Thoracic aorta (tissue), 2 donors: ENCODE data around the gene SPDYE2. TPM values are rescaled to one million over a fixed set of nuclear protein-coding genes. Genes with fewer than 3 reads are reported as not detected.
"Not testable (repeated sequence)": the region's sequence is repeated elsewhere in the genome, so short reads cannot be mapped to it uniquely, and the experiment has no call there.

Source experiments
- ATAC-seq: fragments of 150-250 bp; one replicate; pipeline ENCODE4 v1.8.0; 2017; ENCODE audit warnings: low read depth; ENCODE audit not compliant: insufficient number of reproducible peaks, low FRiP score
- DNase-seq: peaks from one replicate; pipeline ENCODE4 v3.0.0-alpha.2; 2020; ENCODE audit warnings: low spot score
- H3K27ac ChIP-seq, 2 donors: fragments of 200-600 bp; sonication (generic); 1 replicate in 1 of 2; 2 replicates in 1 of 2; pipeline ENCODE4 v1.5.1; 2016; ENCODE audit warnings: mild to moderate bottlenecking in 2 of 2, moderate library complexity in 2 of 2
- H3K27me3 ChIP-seq: fragments of 200-600 bp; sonication (generic); replicated peaks from 2 replicates; pipeline ENCODE4 v1.6.0; 2016; ENCODE audit warnings: mild to moderate bottlenecking; ENCODE audit not compliant: insufficient read depth
- H3K36me3 ChIP-seq: fragments of 200-600 bp; sonication (generic); one replicate; pipeline ENCODE4 v1.5.1; 2016
- H3K4me1 ChIP-seq, 2 donors: fragments of 200-600 bp; sonication (generic); 1 replicate in 1 of 2; 2 replicates in 1 of 2; pipeline versions ENCODE4 v1.5.1 to v1.6.0; 2016; ENCODE audit warnings: low read depth in 2 of 2, mild to moderate bottlenecking in 1 of 2; ENCODE audit not compliant: control insufficient read depth in 1 of 2
- H3K4me3 ChIP-seq: fragments of 200-600 bp; sonication (generic); 2 replicates; pipeline ENCODE4 v1.5.1; 2016; ENCODE audit warnings: mild to moderate bottlenecking
- H3K9me3 ChIP-seq: fragments of 200-600 bp; sonication (generic); 2 replicates; pipeline ENCODE4 v1.5.1; 2016
- total RNA-seq, 2 donors: library from RNA; depleted of rRNA; stranded (reverse); fragments of >200 nt; gene quantifications; one replicate each; pipeline versions ENCODE4 v1.1.0 to v1.2.3, GENCODE V29; 2016

The SPDYE2 gene
- total RNA-seq, 2 donors from 2014 or later, result not detected

- H3K4me1 ChIP-seq, H3K36me3 ChIP-seq, H3K9me3 ChIP-seq, H3K27me3 ChIP-seq, H3K4me3 ChIP-seq, DNase-seq, H3K27ac ChIP-seq: not testable (repeated sequence)
- peak; percentile 56 for ATAC-seq
Observed at GRCh38 chr7:102517550-102518147, 33.4 kb upstream of the SPDYE2 start, which contains the start of gene RASA4B. TSS of gene RASA4B (minus strand) at chr7:102517777. CDS start at chr7:102517710, 67 bp downstream.

DNA sequence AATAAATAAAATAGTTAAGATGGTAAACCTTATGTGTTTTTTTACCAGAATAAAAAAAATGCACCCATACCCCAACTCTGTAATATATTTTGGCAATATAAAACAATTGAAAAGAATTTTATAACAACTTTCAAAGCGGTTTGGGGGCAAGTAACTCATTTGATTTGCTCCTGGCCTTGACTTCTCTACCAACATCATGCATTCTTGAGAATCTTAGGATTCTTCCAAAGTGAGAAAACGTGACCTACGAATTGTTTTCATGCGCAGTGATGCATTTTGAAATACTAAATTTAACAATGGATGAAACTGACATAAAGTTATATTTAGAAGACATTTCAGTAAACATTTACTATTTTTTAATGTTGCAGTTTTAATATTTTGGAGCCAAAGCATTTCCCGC lies 30.2 kb upstream of the SPDYE2 start:
- not testable (repeated sequence) for ATAC-seq, H3K27ac ChIP-seq, H3K9me3 ChIP-seq, H3K4me1 ChIP-seq, DNase-seq, H3K27me3 ChIP-seq, H3K4me3 ChIP-seq, H3K36me3 ChIP-seq

DNA sequence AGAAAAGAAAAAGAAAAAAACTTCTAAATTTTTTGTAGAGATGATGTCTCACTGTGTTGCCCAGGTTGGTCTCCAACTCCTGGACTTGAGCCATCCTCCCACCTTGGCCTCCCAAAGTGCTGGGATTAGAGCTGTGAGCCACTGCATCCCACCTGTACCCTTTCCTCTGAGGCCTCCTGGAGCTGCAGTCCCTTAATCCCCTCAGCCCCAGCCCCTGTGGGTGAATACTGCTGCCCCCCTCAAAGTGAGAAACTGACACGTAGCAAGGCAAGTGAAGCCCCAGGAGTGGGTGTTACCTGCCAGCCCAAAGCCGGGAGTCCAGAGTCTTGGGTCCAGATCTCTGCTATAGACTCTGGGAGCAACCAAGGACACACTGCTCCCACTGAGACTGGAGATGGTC lies 26.2 kb upstream of the SPDYE2 start:
- ATAC-seq, DNase-seq, H3K4me3 ChIP-seq: not testable (repeated sequence)

GRCh38 chr7:102527182-102527581 lies 23.8 kb upstream of the SPDYE2 start:
- not testable (repeated sequence) for H3K4me1 ChIP-seq, ATAC-seq, H3K36me3 ChIP-seq, H3K27me3 ChIP-seq, H3K27ac ChIP-seq, H3K9me3 ChIP-seq, DNase-seq, H3K4me3 ChIP-seq

More for the DNA sequence above, 26.2 kb upstream of the SPDYE2 start:
- not testable (repeated sequence) for H3K36me3 ChIP-seq, H3K27me3 ChIP-seq, H3K27ac ChIP-seq, H3K4me1 ChIP-seq, H3K9me3 ChIP-seq

DNA sequence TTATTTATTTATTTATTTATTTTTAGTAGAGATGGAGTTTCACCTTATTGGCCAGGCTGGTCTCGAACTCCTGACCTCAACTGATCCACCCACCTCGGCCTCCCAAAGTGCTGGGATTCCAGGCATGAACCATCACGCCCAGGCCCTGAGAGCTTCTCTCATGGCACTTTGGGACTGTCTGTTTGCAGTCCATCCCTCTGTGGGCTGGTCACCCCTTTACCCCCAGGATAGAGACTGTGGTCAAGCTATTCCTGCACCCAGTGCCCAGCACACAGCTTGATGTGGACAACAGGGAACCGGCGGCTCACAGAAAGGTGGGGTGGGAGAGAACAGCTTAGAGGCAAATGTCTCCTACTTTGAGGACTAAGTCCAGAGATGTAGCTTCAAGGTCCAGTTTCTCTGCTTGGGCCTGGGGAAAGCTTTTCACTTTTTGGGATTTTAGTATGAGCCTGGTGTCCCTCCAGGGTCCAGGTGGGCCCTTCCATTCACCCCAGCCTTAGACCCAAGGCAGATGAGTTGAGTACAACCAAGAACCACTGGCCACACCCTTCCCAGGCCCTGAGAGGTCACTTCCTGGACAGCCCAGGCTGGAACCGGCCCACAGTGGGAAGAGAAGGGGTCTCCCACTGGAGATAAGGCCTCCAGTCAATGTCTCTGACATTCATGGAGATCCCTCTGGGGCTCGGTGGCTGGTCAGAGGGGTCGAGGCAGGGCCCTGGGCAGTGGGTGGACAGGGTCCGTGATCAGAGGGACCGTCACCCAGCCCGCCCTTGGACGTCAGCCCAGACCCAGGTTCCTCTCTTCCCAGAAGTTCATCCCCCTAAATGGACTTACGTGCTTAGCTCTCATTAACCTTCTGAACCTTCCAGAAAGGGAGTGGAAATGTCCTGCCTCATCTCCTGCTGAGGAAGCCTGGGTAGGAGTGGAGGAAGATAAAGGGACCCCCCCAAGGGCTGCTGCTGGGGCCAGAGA lies 22.9 kb upstream of the SPDYE2 start:
- DNase-seq, H3K4me1 ChIP-seq, ATAC-seq, H3K27me3 ChIP-seq, H3K4me3 ChIP-seq, H3K27ac ChIP-seq, H3K36me3 ChIP-seq, H3K9me3 ChIP-seq: not testable (repeated sequence)

DNA sequence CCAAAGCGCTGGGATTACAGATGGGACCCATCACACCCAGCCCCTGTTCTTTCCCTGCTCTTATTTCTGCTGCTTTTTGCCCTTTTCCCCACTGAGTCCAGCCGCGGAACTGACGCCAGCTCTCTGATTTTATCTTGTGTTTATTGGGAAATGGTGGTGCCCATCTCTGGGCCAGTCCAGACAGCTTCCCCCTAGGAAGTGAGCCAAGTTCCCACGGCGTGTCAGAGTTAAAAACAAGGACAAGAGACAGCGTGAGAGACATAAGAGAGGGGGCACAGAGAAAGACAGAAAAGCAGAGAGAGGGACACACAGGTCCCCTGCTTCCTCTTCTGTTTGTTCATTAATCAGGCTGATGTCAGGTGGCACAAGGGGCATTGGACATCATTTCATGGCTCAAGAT lies 19.4 kb upstream of the SPDYE2 start:
- H3K27ac ChIP-seq, H3K9me3 ChIP-seq, H3K36me3 ChIP-seq, H3K4me3 ChIP-seq, DNase-seq, H3K4me1 ChIP-seq, H3K27me3 ChIP-seq, ATAC-seq: not testable (repeated sequence)

DNA sequence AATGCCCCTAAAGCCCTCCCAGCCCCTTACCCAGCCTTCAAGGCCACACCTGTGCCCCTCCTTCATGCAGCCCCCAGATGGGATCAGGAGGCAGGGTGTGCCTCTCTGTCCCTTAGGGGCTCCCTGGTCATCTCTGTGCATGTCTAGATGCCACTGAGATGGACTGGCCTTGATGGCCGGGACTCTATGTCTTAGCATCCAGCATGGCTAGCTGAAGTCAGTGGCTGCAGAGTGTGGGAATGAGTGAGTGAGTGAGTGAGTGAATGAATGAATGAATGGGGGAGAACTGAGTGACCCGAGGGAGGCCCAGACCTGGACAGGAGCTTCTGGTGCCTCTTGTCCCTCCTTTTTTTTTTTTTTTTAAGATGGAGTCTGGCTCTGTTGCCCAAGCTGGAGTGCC lies 18.9 kb upstream of the SPDYE2 start:
- ATAC-seq, H3K4me1 ChIP-seq, H3K9me3 ChIP-seq, H3K27me3 ChIP-seq, H3K27ac ChIP-seq, H3K4me3 ChIP-seq, DNase-seq, H3K36me3 ChIP-seq: not testable (repeated sequence)

DNA sequence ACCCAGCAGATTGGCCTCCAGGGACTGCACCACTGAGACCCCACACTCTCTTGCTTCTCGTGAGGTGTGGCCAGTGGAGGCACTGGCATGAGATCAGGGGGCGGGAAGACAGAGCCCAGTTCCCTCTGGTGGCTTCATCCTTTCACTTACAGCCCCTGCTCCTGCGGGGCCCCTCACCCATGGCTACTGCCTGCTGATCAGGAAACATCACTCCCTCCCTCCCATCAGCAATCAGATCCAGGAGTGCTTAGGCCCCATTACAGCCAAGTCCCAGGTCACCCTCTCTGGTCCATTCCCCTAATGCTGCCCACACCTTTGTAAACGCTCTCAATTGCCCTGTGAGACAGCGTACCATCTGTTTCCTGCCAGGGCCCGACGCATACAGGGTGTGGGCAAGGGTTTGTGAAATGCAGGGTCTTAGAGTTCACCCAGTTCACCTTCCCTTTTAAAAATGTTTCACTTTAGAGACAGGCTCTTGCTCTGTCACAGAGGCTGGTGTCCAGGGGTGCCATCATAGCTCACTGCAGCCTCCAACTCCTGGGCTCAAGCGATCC lies 15.9 kb upstream of the SPDYE2 start:
- DNase-seq, H3K27ac ChIP-seq, H3K9me3 ChIP-seq, H3K27me3 ChIP-seq, H3K36me3 ChIP-seq, H3K4me3 ChIP-seq, ATAC-seq, H3K4me1 ChIP-seq: not testable (repeated sequence)

GRCh38 chr7:102540604-102541003 lies 10.4 kb upstream of the SPDYE2 start:
- DNase-seq, H3K36me3 ChIP-seq, H3K27me3 ChIP-seq, H3K4me3 ChIP-seq, ATAC-seq, H3K4me1 ChIP-seq, H3K9me3 ChIP-seq, H3K27ac ChIP-seq: not testable (repeated sequence)

GRCh38 chr7:102542083-102542482 lies 8.9 kb upstream of the SPDYE2 start:
- not testable (repeated sequence) for H3K27ac ChIP-seq, H3K4me3 ChIP-seq, DNase-seq, H3K4me1 ChIP-seq, ATAC-seq, H3K36me3 ChIP-seq, H3K9me3 ChIP-seq, H3K27me3 ChIP-seq

GRCh38 chr7:102542771-102543170 lies 8.3 kb upstream of the SPDYE2 start:
- H3K9me3 ChIP-seq, H3K4me1 ChIP-seq, H3K36me3 ChIP-seq, ATAC-seq, H3K4me3 ChIP-seq, H3K27ac ChIP-seq, H3K27me3 ChIP-seq, DNase-seq: not testable (repeated sequence)

DNA sequence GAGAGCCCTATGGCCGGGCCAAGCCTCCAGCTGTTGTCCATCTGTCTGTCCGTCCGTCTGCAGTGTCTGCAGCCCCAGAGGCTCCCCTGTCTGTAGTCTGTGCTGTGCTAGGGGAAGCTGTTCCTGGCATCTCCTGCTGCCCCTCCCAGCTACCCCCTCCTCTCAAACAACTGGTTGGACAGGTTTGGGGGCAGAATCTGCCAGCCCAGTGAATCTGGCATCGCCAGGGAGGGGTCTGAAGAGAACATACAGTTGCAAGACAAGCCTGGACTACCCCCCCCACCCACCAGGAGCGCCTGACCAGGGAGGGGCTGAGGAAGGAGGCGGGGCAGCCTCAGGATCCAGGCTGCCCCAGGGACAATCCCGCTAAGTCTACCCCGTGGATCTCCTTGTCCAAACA lies 7.4 kb upstream of the SPDYE2 start, which contains the start of gene UPK3BL2:
TSS of gene UPK3BL2 (minus strand) at position 101 of the 400 bp plus-strand sequence. CDS start at position 41, 60 bp downstream.
- not testable (repeated sequence) for ATAC-seq, DNase-seq, H3K36me3 ChIP-seq, H3K27ac ChIP-seq, H3K27me3 ChIP-seq, H3K4me1 ChIP-seq, H3K4me3 ChIP-seq, H3K9me3 ChIP-seq
